Tibial nerve (tissue), 4 donors: ENCODE results near the gene KCNAB3. TPM values are rescaled to one million over a fixed set of nuclear protein-coding genes. Genes with fewer than 3 reads are reported as not detected.

Experiments
- DNase-seq, 2 donors: peaks; one replicate each; pipeline ENCODE4 v3.0.0-alpha.2; 2019; ENCODE audit warnings: low spot score in 2 of 2
- H3K27ac ChIP-seq, 4 donors: fragments of 200-600 bp; sonication (generic) in 3 of 4; one replicate each; pipeline ENCODE4 v1.5.1; 2017 to 2019; ENCODE audit warnings: mild to moderate bottlenecking in 1 of 4
- H3K27me3 ChIP-seq, 2 donors: fragments of 200-600 bp; sonication (generic) in 1 of 2; one replicate each; pipeline versions ENCODE4 v1.5.1 to v1.6.0; 2017 to 2019
- H3K36me3 ChIP-seq, 3 donors: fragments of 200-600 bp; sonication (generic); one replicate each; pipeline ENCODE4 v1.5.1; 2018 to 2019
- H3K4me1 ChIP-seq, 4 donors: fragments of 200-600 bp; sonication (generic) in 3 of 4; one replicate each; pipeline ENCODE4 v1.5.1; 2017 to 2019
- H3K4me3 ChIP-seq, 4 donors: fragments of 200-600 bp; sonication (generic) in 3 of 4; one replicate each; pipeline ENCODE4 v1.5.1; 2017 to 2019; ENCODE audit warnings: mild to moderate bottlenecking in 1 of 4, moderate library complexity in 1 of 4
- H3K9me3 ChIP-seq, 4 donors: fragments of 200-600 bp; sonication (generic) in 3 of 4; one replicate each; pipeline ENCODE4 v1.5.1; 2017 to 2019
- EP300 ChIP-seq, 2 donors: sonication (generic); formaldehyde crosslinking; IDR thresholded peaks; one replicate each; pipeline ENCODE4 v1.6.1; 2017; ENCODE audit warnings: antibody characterized with exemption in 2 of 2, mild to moderate bottlenecking in 1 of 2
- POLR2A ChIP-seq, 2 donors: fragments of 450-650 bp; IDR thresholded peaks; one replicate each; pipeline ENCODE4 v1.6.1; 2017; ENCODE audit warnings: antibody characterized with exemption in 2 of 2, mild to moderate bottlenecking in 2 of 2, moderate library complexity in 2 of 2
- WGBS, 2 donors: methylation state at CpG; one replicate each; pipeline ENCODE4 v1.1.5; 2018; 5-methylcytosine and 5-hydroxymethylcytosine counted together
- total RNA-seq, 4 donors: library from RNA; depleted of rRNA; stranded (reverse); fragments of >200 nt; gene quantifications; one replicate each; pipeline ENCODE4 v1.1.0, GENCODE V29; 2016
- TF ChIP-seq, protein P1 (sequence below), 5 experiments: fragments of 200-600 bp in 3 of 5; fragments of 450-650 bp in 2 of 5; sonication (generic) in 3 of 5; IDR thresholded peaks; one replicate each; pipeline ENCODE4 v1.5.1; 2016 to 2019; ENCODE audit warnings: antibody characterized with exemption in 5 of 5, mild to moderate bottlenecking in 3 of 5, moderate library complexity in 2 of 5

KCNAB3 gene
- total RNA-seq, 4 donors from 2014 or later: 1.1 to 6.0 (median 1.4) TPM

DNA sequence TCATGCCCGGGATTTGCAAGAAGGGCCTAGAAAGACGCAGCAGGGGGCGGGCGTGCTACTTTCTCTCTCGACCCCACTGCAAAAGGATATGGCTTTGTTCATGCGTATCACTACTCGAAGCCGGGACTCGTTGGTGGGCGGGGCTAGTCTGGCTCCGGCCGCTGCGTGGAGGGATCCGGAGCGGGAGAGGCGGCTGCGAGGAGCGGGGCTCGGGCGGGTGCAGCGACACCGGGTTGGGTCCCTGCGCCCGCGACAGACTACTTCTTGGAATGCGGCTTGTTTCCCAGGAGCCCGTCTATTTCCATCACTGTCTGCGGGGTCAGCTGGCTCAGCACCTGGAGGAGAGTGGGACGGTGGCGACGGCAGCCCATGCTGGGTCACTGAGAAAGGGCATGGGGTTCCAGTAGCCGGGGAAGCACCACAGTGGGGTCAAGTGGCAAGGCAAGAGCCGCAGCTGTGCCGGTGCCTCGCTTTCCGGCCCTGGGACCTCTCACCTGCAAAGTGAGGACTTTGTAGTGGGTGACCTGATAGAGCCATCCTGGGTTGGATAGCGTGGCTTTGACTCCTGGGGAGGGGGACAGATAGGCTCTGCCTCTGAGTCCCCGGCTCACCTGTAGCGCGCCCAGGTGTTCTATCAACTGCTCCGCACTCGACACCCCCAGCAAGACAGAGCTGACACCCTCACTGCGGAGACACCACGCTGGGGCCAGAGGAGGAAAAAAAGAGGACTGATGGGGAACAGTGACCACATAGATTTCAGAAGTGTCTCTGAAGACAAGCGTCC, 6.6 kb downstream of the KCNAB3 start:
- peaks cover 0 to 13% (median 5%) of the 10 kb centered on the region in 4 donors for H3K4me1 ChIP-seq
- H3K4me3 ChIP-seq: peak overlapping the region; percentile 34 to 60 (median 50)
- TF ChIP-seq EP300 (IDR thresholded peaks at IDR 0.05) (peak in 1 of 2 donors; percentile 82), POLR2A (IDR thresholded peaks at IDR 0.05) (peak; percentile 29 to 74)
- TF ChIP-seq, protein P1, sequence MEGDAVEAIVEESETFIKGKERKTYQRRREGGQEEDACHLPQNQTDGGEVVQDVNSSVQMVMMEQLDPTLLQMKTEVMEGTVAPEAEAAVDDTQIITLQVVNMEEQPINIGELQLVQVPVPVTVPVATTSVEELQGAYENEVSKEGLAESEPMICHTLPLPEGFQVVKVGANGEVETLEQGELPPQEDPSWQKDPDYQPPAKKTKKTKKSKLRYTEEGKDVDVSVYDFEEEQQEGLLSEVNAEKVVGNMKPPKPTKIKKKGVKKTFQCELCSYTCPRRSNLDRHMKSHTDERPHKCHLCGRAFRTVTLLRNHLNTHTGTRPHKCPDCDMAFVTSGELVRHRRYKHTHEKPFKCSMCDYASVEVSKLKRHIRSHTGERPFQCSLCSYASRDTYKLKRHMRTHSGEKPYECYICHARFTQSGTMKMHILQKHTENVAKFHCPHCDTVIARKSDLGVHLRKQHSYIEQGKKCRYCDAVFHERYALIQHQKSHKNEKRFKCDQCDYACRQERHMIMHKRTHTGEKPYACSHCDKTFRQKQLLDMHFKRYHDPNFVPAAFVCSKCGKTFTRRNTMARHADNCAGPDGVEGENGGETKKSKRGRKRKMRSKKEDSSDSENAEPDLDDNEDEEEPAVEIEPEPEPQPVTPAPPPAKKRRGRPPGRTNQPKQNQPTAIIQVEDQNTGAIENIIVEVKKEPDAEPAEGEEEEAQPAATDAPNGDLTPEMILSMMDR (IDR thresholded peaks at IDR 0.05): no peak
- H3K36me3 ChIP-seq: peaks cover 0 to 8% (median 0%) of the 10 kb centered on the region in 3 donors
- DNase-seq: peak; percentile 79 to 81
- WGBS, 2 donors: 23 to 26% methylated on average over 33 of the region's 45 CpGs
- no peaks in the 10 kb centered on the region for H3K27me3 ChIP-seq
- no peaks in the 10 kb centered on the region for H3K9me3 ChIP-seq
- peak overlapping the region; percentile 74 to 88 (median 78) for H3K27ac ChIP-seq

DNA sequence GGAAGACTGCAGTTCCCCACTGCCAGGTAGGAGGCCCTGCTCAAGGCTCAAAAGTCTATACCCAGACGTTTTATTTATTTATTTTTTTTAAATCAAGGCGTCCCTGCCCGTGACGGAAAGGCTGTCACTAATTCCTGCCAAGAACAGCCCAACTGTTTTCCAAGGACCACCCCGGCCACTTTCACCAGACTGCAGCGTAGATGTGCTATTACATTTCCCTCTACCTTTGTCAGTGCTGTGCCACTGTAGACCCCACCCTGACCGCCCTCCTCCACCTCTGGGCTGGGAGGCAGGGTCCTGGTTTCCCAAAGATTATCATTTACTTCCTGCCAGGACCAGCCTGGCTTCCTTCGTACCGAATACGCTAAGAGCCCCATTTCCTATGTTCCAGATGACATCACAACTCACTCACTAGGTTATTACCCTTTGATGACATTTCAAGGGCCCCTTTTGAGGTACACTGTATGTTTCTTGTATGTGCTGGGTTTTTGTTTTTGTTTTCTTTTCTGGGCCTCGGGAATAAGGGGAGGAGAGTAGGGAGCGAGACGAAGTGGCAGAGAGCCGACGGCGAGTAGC, 7.3 kb downstream of the KCNAB3 start:
- DNase-seq: no peak
- Histone ChIP-seq H3K27me3 (no peaks in the 10 kb centered on the region), H3K27ac (peak overlapping the region; percentile 74 to 88 (median 78)), H3K4me3 (peak overlapping the region; percentile 34 to 60 (median 50)), H3K9me3 (no peaks in the 10 kb centered on the region), H3K36me3 (peaks cover 0 to 3% (median 0%) of the 10 kb centered on the region in 3 donors), H3K4me1 (peaks cover 0 to 13% (median 5%) of the 10 kb centered on the region in 4 donors)
- TF ChIP-seq, protein P1 (IDR thresholded peaks at IDR 0.05): no peak
- TF ChIP-seq EP300 (IDR thresholded peaks at IDR 0.05): no peak
- TF ChIP-seq POLR2A (IDR thresholded peaks at IDR 0.05): no peak
- WGBS, 2 donors: 35% methylated on average over 16 of the region's 16 CpGs

DNA sequence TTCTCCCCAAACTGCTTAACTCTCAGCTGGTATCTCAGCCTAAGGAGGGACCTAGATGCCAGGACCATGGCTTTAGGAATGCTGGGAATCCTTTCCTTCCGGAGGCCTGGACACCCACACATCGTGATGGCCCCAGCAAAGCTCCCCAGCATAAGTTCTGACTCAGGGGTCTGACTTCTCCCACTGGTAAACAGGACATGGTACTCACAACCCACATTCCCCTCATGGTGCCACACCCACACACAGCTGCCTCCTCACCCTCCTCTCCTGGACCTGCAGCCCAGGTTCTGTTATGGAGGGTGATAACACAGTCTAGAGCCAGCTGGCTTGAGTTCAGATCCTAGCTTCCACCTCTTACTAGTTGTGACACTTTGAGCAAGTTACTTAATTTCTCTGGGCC, 12.8 kb downstream of the KCNAB3 start:
- no peaks in the 10 kb centered on the region for H3K9me3 ChIP-seq
- peaks cover 0 to 7% (median 0%) of the 10 kb centered on the region in 3 donors for H3K36me3 ChIP-seq
- TF ChIP-seq EP300 (IDR thresholded peaks at IDR 0.05) (no peak), POLR2A (IDR thresholded peaks at IDR 0.05) (no peak)
- TF ChIP-seq, protein P1 (IDR thresholded peaks at IDR 0.05): no peak
- no peaks in the 10 kb centered on the region for H3K27me3 ChIP-seq
- peak overlapping the region in 3 of 4 donors; percentile 60 to 73 (median 62) for H3K4me3 ChIP-seq
- peak overlapping the region; percentile 85 to 100 (median 96) for H3K27ac ChIP-seq
- H3K4me1 ChIP-seq: peaks cover 0 to 26% (median 11%) of the 10 kb centered on the region in 4 donors
- 5 to 28% methylated on average over 2 of the region's 2 CpGs for WGBS, 2 donors
- no peak for DNase-seq

DNA sequence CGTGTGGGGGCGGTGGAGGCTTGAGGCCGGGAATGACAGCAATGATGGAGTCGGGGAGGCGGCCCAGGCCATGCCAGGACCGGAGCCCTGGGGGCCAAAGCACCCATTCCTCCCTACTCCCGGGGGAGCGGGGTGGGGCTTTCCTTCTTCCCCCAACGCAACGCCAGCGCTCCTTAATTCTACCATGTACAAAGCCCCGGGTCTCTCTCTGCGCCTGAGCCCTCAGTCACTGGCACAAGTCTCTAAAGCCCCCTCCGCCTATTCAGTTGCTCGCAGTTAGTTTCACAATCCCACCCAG, 13.3 kb downstream of the KCNAB3 start:
- 18% methylated on average over 15 of the region's 15 CpGs for WGBS, 2 donors
- TF ChIP-seq POLR2A (IDR thresholded peaks at IDR 0.05): no peak
- peak in 1 of 2 donors; percentile 15 for TF ChIP-seq EP300 (IDR thresholded peaks at IDR 0.05)

DNA sequence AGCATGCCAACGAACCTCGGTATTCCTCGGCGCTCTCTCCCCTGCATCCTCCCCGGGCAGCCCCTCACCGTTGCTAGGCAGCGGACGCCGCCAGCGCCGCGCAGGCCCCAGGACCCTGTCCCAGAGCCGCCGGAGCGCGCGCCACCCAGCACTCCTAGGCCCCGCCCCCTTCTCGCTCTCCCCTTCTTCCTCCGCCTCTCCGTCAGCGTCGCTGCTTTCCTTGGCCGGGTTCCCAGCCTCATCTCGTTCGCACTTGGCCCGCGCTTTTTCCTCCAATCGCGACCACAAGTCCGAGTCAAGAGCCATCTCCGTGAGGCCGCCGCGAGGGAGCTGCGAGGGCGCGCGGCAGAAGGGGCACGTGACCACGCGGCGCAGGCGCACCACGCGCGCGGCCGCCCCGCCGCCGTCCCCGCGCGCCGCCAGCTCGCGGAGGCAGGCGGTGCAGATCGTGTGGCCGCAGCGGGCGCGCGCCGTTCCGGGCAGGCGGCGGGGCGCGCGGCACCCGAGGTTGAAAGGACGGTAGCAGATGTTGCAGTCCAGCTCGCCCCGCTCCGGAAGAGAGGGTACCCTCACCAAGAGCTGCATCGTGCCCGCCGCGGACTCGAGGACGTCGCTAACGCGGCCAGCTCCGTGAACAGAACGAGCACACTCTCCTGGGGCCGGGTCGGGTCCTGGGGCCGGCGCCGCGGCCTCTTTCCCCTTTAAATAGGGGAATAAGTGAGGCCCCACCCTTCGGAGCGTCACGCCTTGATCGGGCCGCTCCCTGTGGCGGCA, 13.9 kb downstream of the KCNAB3 start, which contains the start of gene RNF227:
RNF227 (minus strand) TSS at position 679 of the 774 bp plus-strand sequence; CDS start at position 585, 94 bp downstream.
- Histone ChIP-seq H3K4me1 (peaks cover 0 to 26% (median 11%) of the 10 kb centered on the region in 4 donors), H3K9me3 (no peaks in the 10 kb centered on the region), H3K27ac (peak within 1 kb of the TSS; percentile 85 to 100 (median 96)), H3K27me3 (no peaks in the 10 kb centered on the region), H3K36me3 (peaks cover 0 to 17% (median 0%) of the 10 kb centered on the region in 3 donors), H3K4me3 (peak within 1 kb of the TSS; percentile 59 to 76 (median 61))
- 0% methylated on average over 57 to 61 of the region's 100 CpGs for whole genome bisulfite sequencing, 2 donors
- peak; percentile 85 to 90 for DNase-seq
- TF ChIP-seq, protein P1 (IDR thresholded peaks at IDR 0.05): peak in 2 of 5 experiments; percentile 30 to 52
- TF ChIP-seq EP300 (IDR thresholded peaks at IDR 0.05): peak in 1 of 2 donors; percentile 76
- TF ChIP-seq POLR2A (IDR thresholded peaks at IDR 0.05): peak; percentile 85 to 89

More for the DNA sequence above, 13.3 kb downstream of the KCNAB3 start:
- Histone ChIP-seq H3K27ac (peak overlapping the region; percentile 85 to 100 (median 96)), H3K9me3 (no peaks in the 10 kb centered on the region), H3K4me3 (peak overlapping the region; percentile 59 to 73 (median 61)), H3K27me3 (no peaks in the 10 kb centered on the region), H3K36me3 (peaks cover 0 to 11% (median 0%) of the 10 kb centered on the region in 3 donors), H3K4me1 (peaks cover 0 to 26% (median 11%) of the 10 kb centered on the region in 4 donors)
- no peak for DNase-seq
